Smooth muscle cell (in vitro differentiated cells): ENCODE results near the gene PTPRD. TPM values are rescaled to one million over a fixed set of nuclear protein-coding genes. Genes with fewer than 3 reads are reported as not detected.

Experiments used
- DNase-seq: peaks from one replicate; lab custom pipeline; 2025; ENCODE audit not compliant: unreplicated experiment; lab: John Stamatoyannopoulos, UW
- H2AFZ ChIP-seq: fragments of 200-600 bp; sonication (generic); 2 replicates; pipeline ENCODE4 v1.6.0; 2016; ENCODE audit warnings: antibody characterized with exemption, low read depth, mild to moderate bottlenecking
- H3F3A ChIP-seq: fragments of 200-600 bp; sonication (generic); 2 replicates; pipeline ENCODE4 v1.6.0; 2017; ENCODE audit warnings: antibody characterized with exemption, low read depth
- H3K27ac ChIP-seq: fragments of 200-600 bp; sonication (generic); 2 replicates; pipeline ENCODE4 v1.5.1; 2016; ENCODE audit warnings: low read depth, mild to moderate bottlenecking
- H3K27me3 ChIP-seq: fragments of 200-600 bp; sonication (generic); 2 replicates; pipeline ENCODE4 v1.6.1; 2016; ENCODE audit warnings: low read depth, mild to moderate bottlenecking
- H3K36me3 ChIP-seq: fragments of 200-600 bp; sonication (generic); 2 replicates; pipeline ENCODE4 v1.5.1; 2016; ENCODE audit warnings: low read depth
- H3K4me1 ChIP-seq: fragments of 200-600 bp; sonication (generic); 2 replicates; pipeline ENCODE4 v1.5.1; 2016; ENCODE audit warnings: low read depth
- H3K4me2 ChIP-seq: fragments of 200-600 bp; sonication (generic); 2 replicates; pipeline ENCODE4 v1.6.0; 2016; ENCODE audit warnings: mild to moderate bottlenecking
- H3K4me3 ChIP-seq: fragments of 200-600 bp; sonication (generic); 2 replicates; pipeline ENCODE4 v1.5.1; 2016; ENCODE audit warnings: mild to moderate bottlenecking
- H3K79me2 ChIP-seq: fragments of 200-600 bp; sonication (generic); 2 replicates; pipeline ENCODE4 v1.6.0; 2016; ENCODE audit warnings: low read depth, mild to moderate bottlenecking
- H3K9ac ChIP-seq: fragments of 200-600 bp; sonication (generic); 2 replicates; pipeline ENCODE4 v1.6.0; 2016; ENCODE audit warnings: low read depth
- H3K9me3 ChIP-seq: fragments of 200-600 bp; sonication (generic); replicated peaks from 2 replicates; pipeline ENCODE4 v1.5.1; 2016; ENCODE audit warnings: low read depth
- H4K20me1 ChIP-seq: fragments of 200-600 bp; sonication (generic); 2 replicates; pipeline ENCODE4 v1.6.0; 2016; ENCODE audit warnings: low read depth
- CTCF ChIP-seq: fragments of 200-600 bp; sonication (generic); IDR thresholded peaks from 2 replicates; pipeline ENCODE4 v1.5.1; 2017; ENCODE audit warnings: borderline replicate concordance, mild to moderate bottlenecking, antibody characterized with exemption; ENCODE audit not compliant: insufficient read depth, poor library complexity, severe bottlenecking
- WGBS: methylation state at CpG from one replicate; pipeline ENCODE4 v1.1.7; 2016; ENCODE audit warnings: low lambda C conversion rate; 5-methylcytosine and 5-hydroxymethylcytosine counted together
- polyA plus RNA-seq: library from polyadenylated mRNA; unstranded; fragments of >200 nt; fragmentation: Nextera tagmentation; extraction: Ambion mirVana; gene quantifications from 2 replicates; pipeline ENCODE4 v1.2.1, GENCODE V29; 2016
- total RNA-seq: library from RNA; depleted of rRNA; stranded (reverse); fragments of >200 nt; gene quantifications from 2 replicates; pipeline ENCODE4 v1.2.3, GENCODE V29; 2014

PTPRD gene
- total and polyA plus RNA-seq, 2 experiments from 2014 or later = 6.5 to 61.0 TPM

DNA sequence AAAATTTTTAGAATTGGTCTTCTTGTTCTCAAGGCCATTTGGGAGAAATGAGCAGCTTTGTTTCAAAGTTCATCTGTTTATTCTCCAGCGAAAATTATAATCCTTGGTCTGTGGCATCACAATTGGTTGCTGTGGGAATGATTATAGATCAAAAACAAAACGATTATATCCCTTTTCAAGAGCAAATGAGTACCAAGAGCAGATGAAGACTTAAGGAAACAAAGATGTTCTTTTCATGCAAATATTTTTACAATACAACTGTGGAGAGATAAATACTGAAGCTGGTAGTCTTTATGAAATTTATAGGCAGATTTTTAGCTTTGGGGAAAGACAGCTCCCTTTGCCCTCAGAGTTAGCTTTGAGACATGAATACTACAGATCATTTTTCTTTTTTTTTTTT lies 2192.4 kb downstream of the PTPRD start:
- 70% methylated on average over 2 of the region's 2 CpGs for WGBS
- no peaks in the 10 kb centered on the region for H3K9me3 ChIP-seq
- no peak overlapping the region for H3K9ac ChIP-seq
- H2AFZ ChIP-seq = no peak overlapping the region
- DNase-seq = no peak
- no peak for TF ChIP-seq CTCF
- H3K36me3 ChIP-seq = no peaks in the 10 kb centered on the region
- no peaks in the 10 kb centered on the region for H4K20me1 ChIP-seq
- H3K4me2 ChIP-seq = no peak overlapping the region
- no peaks in the 10 kb centered on the region for H3K27me3 ChIP-seq
- H3K79me2 ChIP-seq = no peaks in the 10 kb centered on the region
- H3F3A ChIP-seq = no peaks in the 10 kb centered on the region
- H3K27ac ChIP-seq = no peak overlapping the region
- H3K4me3 ChIP-seq = no peak overlapping the region
- H3K4me1 ChIP-seq = no peaks in the 10 kb centered on the region

DNA sequence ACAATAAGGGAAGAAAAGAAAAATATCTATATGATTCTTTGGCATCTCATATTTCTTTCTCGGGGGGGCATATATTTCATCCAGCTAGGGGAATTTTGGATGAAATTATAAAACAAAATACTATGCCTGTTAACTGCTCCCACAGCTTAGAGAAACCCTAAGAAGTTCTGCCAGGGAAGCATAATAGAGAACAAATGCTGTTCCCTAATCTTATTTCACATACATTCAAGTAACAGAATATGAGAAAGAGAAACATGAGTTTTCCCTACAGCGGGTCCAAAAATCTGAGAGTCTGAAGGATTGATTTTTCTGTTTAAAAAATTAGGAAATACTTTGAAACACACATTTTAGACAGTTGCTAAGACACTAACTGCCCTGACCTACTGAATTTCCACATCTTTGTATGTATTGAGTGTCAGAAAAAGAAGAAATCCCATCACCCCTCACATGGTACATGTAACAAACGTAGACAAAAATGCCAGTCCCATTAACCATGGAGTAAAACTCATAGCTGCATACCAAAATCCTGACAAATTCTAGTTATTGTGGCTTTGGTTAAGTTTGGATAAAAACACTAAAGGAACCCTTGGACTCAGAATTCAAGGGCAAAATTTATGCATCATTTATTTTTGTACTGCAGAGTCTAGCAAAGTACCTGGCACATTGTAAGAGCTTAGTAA lies 2193.1 kb downstream of the PTPRD start:
- no peaks in the 10 kb centered on the region for H3K27me3 ChIP-seq
- H3F3A ChIP-seq = no peaks in the 10 kb centered on the region
- H3K27ac ChIP-seq = no peak overlapping the region
- no peaks in the 10 kb centered on the region for H3K9me3 ChIP-seq
- TF ChIP-seq CTCF = no peak
- no peaks in the 10 kb centered on the region for H3K4me1 ChIP-seq
- no peaks in the 10 kb centered on the region for H3K79me2 ChIP-seq
- no peak for DNase-seq
- WGBS = 80% methylated on average over 3 of the region's 3 CpGs
- no peak overlapping the region for H2AFZ ChIP-seq
- no peak overlapping the region for H3K4me3 ChIP-seq
- no peak overlapping the region for H3K4me2 ChIP-seq
- no peaks in the 10 kb centered on the region for H3K36me3 ChIP-seq
- H4K20me1 ChIP-seq = no peaks in the 10 kb centered on the region
- no peak overlapping the region for H3K9ac ChIP-seq

DNA sequence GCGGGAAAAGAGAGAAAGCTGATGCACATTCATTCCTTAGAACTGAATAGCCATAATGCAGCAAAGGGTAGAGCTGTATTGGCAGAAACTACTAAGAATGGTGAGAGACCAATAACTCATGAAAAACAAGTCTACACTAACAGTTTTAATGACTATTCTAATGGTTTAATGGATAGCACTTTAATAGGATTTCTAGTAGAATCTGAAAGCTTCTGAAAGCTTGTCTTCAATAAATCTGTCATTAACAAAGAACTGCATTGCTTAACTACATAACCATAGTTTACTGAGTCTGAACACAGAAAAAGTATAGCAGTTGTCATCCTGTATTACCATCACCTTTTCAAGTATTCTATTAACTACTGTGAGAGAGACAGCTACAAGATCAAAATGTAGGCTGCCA lies 2195.5 kb downstream of the PTPRD start:
- Histone ChIP-seq H3K27me3 (no peaks in the 10 kb centered on the region), H3K9ac (no peak overlapping the region), H3K9me3 (no peaks in the 10 kb centered on the region), H4K20me1 (no peaks in the 10 kb centered on the region), H3K4me1 (no peaks in the 10 kb centered on the region), H2AFZ (no peak overlapping the region), H3K27ac (no peak overlapping the region), H3K4me3 (no peak overlapping the region), H3K79me2 (no peaks in the 10 kb centered on the region), H3K36me3 (no peaks in the 10 kb centered on the region), H3K4me2 (no peak overlapping the region), H3F3A (no peaks in the 10 kb centered on the region)
- no peak for TF ChIP-seq CTCF
- DNase-seq = no peak
- 26% methylated on average over 1 of the region's 1 CpG for WGBS

DNA sequence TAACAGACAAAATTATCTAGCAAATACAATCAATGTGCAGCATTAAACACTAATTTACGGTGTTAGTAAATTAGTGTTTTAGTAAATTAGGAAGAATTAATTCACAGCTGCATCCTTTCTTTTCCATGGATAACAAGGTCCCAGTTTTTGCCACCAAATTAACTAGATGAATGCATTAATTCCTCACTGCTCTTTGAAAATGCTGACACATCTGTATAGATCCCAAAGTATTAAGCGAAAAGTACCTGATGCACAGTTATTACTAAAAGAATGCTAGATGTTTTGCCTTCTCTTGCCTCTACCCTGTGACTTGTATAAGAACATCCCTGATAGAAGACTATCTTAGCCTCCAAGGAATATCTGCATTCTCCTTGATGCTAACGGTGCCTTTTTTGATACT lies 2200.5 kb downstream of the PTPRD start:
- H3K79me2 ChIP-seq = no peaks in the 10 kb centered on the region
- no peak for DNase-seq
- H3K27me3 ChIP-seq = no peaks in the 10 kb centered on the region
- WGBS = 100% methylated on average over 3 of the region's 3 CpGs
- H3K36me3 ChIP-seq = no peaks in the 10 kb centered on the region
- no peak overlapping the region for H3K4me3 ChIP-seq
- no peak for TF ChIP-seq CTCF
- H3K4me2 ChIP-seq = no peak overlapping the region
- no peaks in the 10 kb centered on the region for H4K20me1 ChIP-seq
- no peak overlapping the region for H3K27ac ChIP-seq
- H3F3A ChIP-seq = no peaks in the 10 kb centered on the region
- no peak overlapping the region for H2AFZ ChIP-seq
- H3K9me3 ChIP-seq = no peaks in the 10 kb centered on the region
- no peak overlapping the region for H3K9ac ChIP-seq
- no peaks in the 10 kb centered on the region for H3K4me1 ChIP-seq
